ENCODE data around the gene OAS3.
"Not testable (repeated sequence)": the region's sequence is repeated elsewhere in the genome, so short reads cannot be mapped to it uniquely, and the experiment has no call there.

Gene OAS3

DNA sequence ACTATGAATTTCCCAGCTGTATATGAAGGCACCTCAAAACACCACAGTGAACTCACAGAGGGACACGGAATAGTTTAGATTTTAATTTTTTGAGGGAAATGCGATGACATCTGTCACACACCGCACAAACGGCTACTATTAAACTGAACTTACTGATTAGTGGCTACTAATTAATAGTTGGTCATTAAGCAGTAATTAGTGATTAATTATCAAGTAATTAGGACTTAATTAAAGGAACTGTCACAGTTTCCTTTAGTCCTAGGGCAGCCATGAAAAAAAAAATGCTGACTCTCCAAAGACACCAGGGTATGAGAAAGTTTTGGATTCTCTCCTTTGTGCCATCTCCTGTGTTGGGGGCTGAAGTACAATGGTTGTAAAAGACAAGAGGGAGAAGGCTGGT, 28.6 kb upstream of the OAS3 start:
- no peak overlapping the region for H3K27ac ChIP-seq (ENCODE audit: low read depth, low read length)
- peaks cover 25% of the 10 kb centered on the region for H3F3A ChIP-seq (ENCODE audit: control insufficient read depth, insufficient read depth)
- H3K27me3 ChIP-seq (ENCODE audit: control insufficient read depth, low read length), result no peaks in the 10 kb centered on the region
- H3K79me2 ChIP-seq (ENCODE audit: control insufficient read depth, low read length), result no peaks in the 10 kb centered on the region
- peaks cover 51% of the 10 kb centered on the region for H3K4me1 ChIP-seq (ENCODE audit: control insufficient read depth, low read length)
- H3K36me3 ChIP-seq (ENCODE audit: control insufficient read depth, low read length), result no peaks in the 10 kb centered on the region
- H3K4me2 ChIP-seq (ENCODE audit: low read length), result no peak overlapping the region
- H3K9me2 ChIP-seq (replicated peaks; ENCODE audit: control insufficient read depth, low read length), result no peaks in the 10 kb centered on the region
- TF ChIP-seq EZH2phosphoT487 (IDR thresholded peaks at IDR 0.05; ENCODE audit: borderline replicate concordance, low read length), result no peak
- TF ChIP-seq, protein P1, sequence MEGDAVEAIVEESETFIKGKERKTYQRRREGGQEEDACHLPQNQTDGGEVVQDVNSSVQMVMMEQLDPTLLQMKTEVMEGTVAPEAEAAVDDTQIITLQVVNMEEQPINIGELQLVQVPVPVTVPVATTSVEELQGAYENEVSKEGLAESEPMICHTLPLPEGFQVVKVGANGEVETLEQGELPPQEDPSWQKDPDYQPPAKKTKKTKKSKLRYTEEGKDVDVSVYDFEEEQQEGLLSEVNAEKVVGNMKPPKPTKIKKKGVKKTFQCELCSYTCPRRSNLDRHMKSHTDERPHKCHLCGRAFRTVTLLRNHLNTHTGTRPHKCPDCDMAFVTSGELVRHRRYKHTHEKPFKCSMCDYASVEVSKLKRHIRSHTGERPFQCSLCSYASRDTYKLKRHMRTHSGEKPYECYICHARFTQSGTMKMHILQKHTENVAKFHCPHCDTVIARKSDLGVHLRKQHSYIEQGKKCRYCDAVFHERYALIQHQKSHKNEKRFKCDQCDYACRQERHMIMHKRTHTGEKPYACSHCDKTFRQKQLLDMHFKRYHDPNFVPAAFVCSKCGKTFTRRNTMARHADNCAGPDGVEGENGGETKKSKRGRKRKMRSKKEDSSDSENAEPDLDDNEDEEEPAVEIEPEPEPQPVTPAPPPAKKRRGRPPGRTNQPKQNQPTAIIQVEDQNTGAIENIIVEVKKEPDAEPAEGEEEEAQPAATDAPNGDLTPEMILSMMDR (IDR thresholded peaks at IDR 0.05; ENCODE audit: low read depth, low read length, poor library complexity, severe bottlenecking), result no peak
- no peak overlapping the region for H3K4me3 ChIP-seq (ENCODE audit: low read length)
- no peaks in the 10 kb centered on the region for H4K20me1 ChIP-seq (ENCODE audit: control insufficient read depth, insufficient read depth, low read depth, low read length)
- peaks cover 13% of the 10 kb centered on the region for H3K9me3 ChIP-seq (ENCODE audit: control insufficient read depth, insufficient read depth, low read length)

GRCh38 chr12:112913038-112913688, 25.1 kb upstream of the OAS3 start:
- H4K20me1 ChIP-seq (ENCODE audit: control insufficient read depth, insufficient read depth, low read depth, low read length), result no peaks in the 10 kb centered on the region
- no peak overlapping the region for H3K4me2 ChIP-seq (ENCODE audit: low read length)
- H3F3A ChIP-seq (ENCODE audit: control insufficient read depth, insufficient read depth), result peaks cover 3% of the 10 kb centered on the region; the same call in 1 of the 2 replicates
- H3K79me2 ChIP-seq (ENCODE audit: control insufficient read depth, low read length), result no peaks in the 10 kb centered on the region
- no peaks in the 10 kb centered on the region for H3K9me2 ChIP-seq (replicated peaks; ENCODE audit: control insufficient read depth, low read length)
- H3K27me3 ChIP-seq (ENCODE audit: control insufficient read depth, low read length), result no peaks in the 10 kb centered on the region
- peaks cover 17% of the 10 kb centered on the region for H3K4me1 ChIP-seq (ENCODE audit: control insufficient read depth, low read length)
- TF ChIP-seq, protein P1 (IDR thresholded peaks at IDR 0.05; ENCODE audit: low read depth, low read length, poor library complexity, severe bottlenecking), result no peak
- TF ChIP-seq EZH2phosphoT487 (IDR thresholded peaks at IDR 0.05; ENCODE audit: borderline replicate concordance, low read length), result no peak
- no peak overlapping the region for H3K27ac ChIP-seq (ENCODE audit: low read depth, low read length)
- H3K36me3 ChIP-seq (ENCODE audit: control insufficient read depth, low read length), result no peaks in the 10 kb centered on the region
- peaks cover 13% of the 10 kb centered on the region for H3K9me3 ChIP-seq (ENCODE audit: control insufficient read depth, insufficient read depth, low read length)
- H3K4me3 ChIP-seq (ENCODE audit: low read length), result no peak overlapping the region

GRCh38 chr12:112913888-112914287, 24.4 kb upstream of the OAS3 start:
- H3K9me2 ChIP-seq (replicated peaks; ENCODE audit: control insufficient read depth, low read length); H3F3A ChIP-seq (ENCODE audit: control insufficient read depth, insufficient read depth); H3K4me2 ChIP-seq (ENCODE audit: low read length); H3K27me3 ChIP-seq (ENCODE audit: control insufficient read depth, low read length); H3K27ac ChIP-seq (ENCODE audit: low read depth, low read length); H3K4me3 ChIP-seq (ENCODE audit: low read length); H3K36me3 ChIP-seq (ENCODE audit: control insufficient read depth, low read length); H3K79me2 ChIP-seq (ENCODE audit: control insufficient read depth, low read length); H4K20me1 ChIP-seq (ENCODE audit: control insufficient read depth, insufficient read depth, low read depth, low read length); H3K4me1 ChIP-seq (ENCODE audit: control insufficient read depth, low read length): not testable (repeated sequence)
- peaks cover 13% of the 10 kb centered on the region for H3K9me3 ChIP-seq (ENCODE audit: control insufficient read depth, insufficient read depth, low read length)

GRCh38 chr12:112916270-112916669, 22.0 kb upstream of the OAS3 start:
- Histone ChIP-seq H3K79me2 (ENCODE audit: control insufficient read depth, low read length) (no peaks in the 10 kb centered on the region), H3K4me2 (ENCODE audit: low read length) (no peak overlapping the region), H3K9me2 (replicated peaks; ENCODE audit: control insufficient read depth, low read length) (no peaks in the 10 kb centered on the region), H3K4me3 (ENCODE audit: low read length) (no peak overlapping the region), H4K20me1 (ENCODE audit: control insufficient read depth, insufficient read depth, low read depth, low read length) (no peaks in the 10 kb centered on the region), H3K9me3 (ENCODE audit: control insufficient read depth, insufficient read depth, low read length) (peaks cover 13% of the 10 kb centered on the region), H3K4me1 (ENCODE audit: control insufficient read depth, low read length) (no peaks in the 10 kb centered on the region), H3K27ac (ENCODE audit: low read depth, low read length) (no peak overlapping the region), H3K27me3 (ENCODE audit: control insufficient read depth, low read length) (no peaks in the 10 kb centered on the region), H3K36me3 (ENCODE audit: control insufficient read depth, low read length) (no peaks in the 10 kb centered on the region), H3F3A (ENCODE audit: control insufficient read depth, insufficient read depth) (no peaks in the 10 kb centered on the region)
- TF ChIP-seq, protein P1 (IDR thresholded peaks at IDR 0.05; ENCODE audit: low read depth, low read length, poor library complexity, severe bottlenecking), result no peak
- TF ChIP-seq EZH2phosphoT487 (IDR thresholded peaks at IDR 0.05; ENCODE audit: borderline replicate concordance, low read length), result no peak

All from DOHH2 (cell line).